IMR-90 (cell line): ENCODE data around the gene HCK. TPM values are rescaled to one million over a fixed set of nuclear protein-coding genes. Genes with fewer than 3 reads are reported as not detected.

ENCODE experiments used
- ATAC-seq: fragments of 200-7000 bp; cut with Tn5 transposase; 2 replicates; pipeline ENCODE4 v1.9.1; 2020; ENCODE audit warnings: low read depth, mild to moderate bottlenecking, moderate library complexity
- BruUV-seq: library from RNA; stranded (reverse); fragments of 400-500 nt; replicated peaks from 2 replicates; lab custom pipeline; 2021; lab: Mats Ljungman, UMichigan
- CTCF ChIA-PET: fragments of 300-600 bp; formaldehyde crosslinking; extraction: SDS; loops from one replicate; lab custom pipeline; 2021; ENCODE audit warnings: antibody characterized with exemption; lab: Yijun Ruan, JAX
- POLR2A ChIA-PET: fragments of 300-600 bp; sonication (Branson Sonifier 250); formaldehyde crosslinking; loops from one replicate; lab custom pipeline; 2022; ENCODE audit warnings: antibody characterized with exemption; ENCODE audit not compliant: unreplicated experiment; lab: Charles Lee
- DNase-seq: peaks from one replicate; pipeline ENCODE4 v3.0.0; 2013
- H2AFZ ChIP-seq: replicated peaks from 2 replicates; pipeline ENCODE3; 2013; ENCODE audit warnings: low read length, mild to moderate bottlenecking; ENCODE audit not compliant: poor library complexity
- H2AK5ac ChIP-seq: 2 replicates; pipeline ENCODE4 v1.6.1; 2013; ENCODE audit warnings: low read depth, low read length, inconsistent platforms
- H2AK9ac ChIP-seq: replicated peaks from 2 replicates; pipeline ENCODE3; 2013; ENCODE audit warnings: mild to moderate bottlenecking, low read depth, low read length, moderate library complexity; ENCODE audit not compliant: poor library complexity
- H2BK120ac ChIP-seq: 2 replicates; pipeline ENCODE4 v1.6.1; 2013; ENCODE audit warnings: low read depth, low read length, inconsistent platforms
- H2BK15ac ChIP-seq: 3 replicates; pipeline ENCODE4 v1.6.1; 2013; ENCODE audit warnings: low read depth, low read length, inconsistent platforms
- H2BK20ac ChIP-seq: 2 replicates; pipeline ENCODE4 v1.6.1; 2013; ENCODE audit warnings: low read depth, mild to moderate bottlenecking, inconsistent platforms, low read length, moderate library complexity
- H2BK5ac ChIP-seq: 2 replicates; pipeline ENCODE4 v1.6.1; 2013; ENCODE audit warnings: mild to moderate bottlenecking, low read depth, low read length, inconsistent platforms; ENCODE audit not compliant: poor library complexity, severe bottlenecking
- H3K14ac ChIP-seq: replicated peaks from 2 replicates; pipeline ENCODE4 v1.6.1; 2013; ENCODE audit warnings: low read depth, low read length, inconsistent platforms
- H3K18ac ChIP-seq: 2 replicates; pipeline ENCODE4 v1.6.1; 2013; ENCODE audit warnings: low read depth, low read length, control low read depth
- H3K23ac ChIP-seq: 2 replicates; pipeline ENCODE4 v1.6.1; 2013; ENCODE audit warnings: low read depth, low read length, inconsistent platforms
- H3K27ac ChIP-seq: 2 replicates; pipeline ENCODE4 v1.5.1; 2013; ENCODE audit warnings: mild to moderate bottlenecking, control low read depth, low read length; ENCODE audit not compliant: insufficient read depth
- H3K27me3 ChIP-seq: 2 replicates; pipeline ENCODE4 v1.6.1; 2013; ENCODE audit warnings: low read length; ENCODE audit not compliant: control insufficient read depth, insufficient read depth
- H3K36me3 ChIP-seq: 2 replicates; pipeline ENCODE4 v1.6.1; 2013; ENCODE audit warnings: low read length, mixed read lengths; ENCODE audit not compliant: control insufficient read depth, insufficient read depth
- H3K4ac ChIP-seq: 2 replicates; pipeline ENCODE4 v1.6.1; 2013; ENCODE audit warnings: low read depth, low read length, inconsistent platforms
- H3K4me1 ChIP-seq: 2 replicates; pipeline ENCODE4 v1.6.1; 2013; ENCODE audit warnings: low read length, mixed read lengths; ENCODE audit not compliant: control insufficient read depth, insufficient read depth
- H3K4me2 ChIP-seq: 2 replicates; pipeline ENCODE4 v1.6.1; 2013; ENCODE audit warnings: low read depth, mild to moderate bottlenecking, control low read depth, low read length, moderate library complexity
- H3K4me3 ChIP-seq: 2 replicates; pipeline ENCODE4 v1.5.1; 2013; ENCODE audit warnings: low read depth, mild to moderate bottlenecking, control low read depth, low read length, moderate library complexity; ENCODE audit not compliant: insufficient read depth
- H3K56ac ChIP-seq: 2 replicates; pipeline ENCODE4 v1.6.1; 2013; ENCODE audit warnings: low read length, inconsistent platforms; ENCODE audit not compliant: insufficient read depth; ENCODE audit errors: extremely low read depth
- H3K79me1 ChIP-seq, 2 experiments: 2 replicates each; pipeline ENCODE4 v1.6.1; 2013; ENCODE audit warnings: low read length in 2 of 2, inconsistent platforms in 1 of 2, low read depth in 1 of 2
- H3K9ac ChIP-seq: 2 replicates; pipeline ENCODE4 v1.6.1; 2013; ENCODE audit warnings: low read depth, low read length, control low read depth
- H3K9me1 ChIP-seq: 2 replicates; pipeline ENCODE4 v1.6.1; 2013; ENCODE audit warnings: low read length, inconsistent platforms; ENCODE audit not compliant: insufficient read depth
- H3K9me3 ChIP-seq: 2 replicates; pipeline ENCODE4 v1.6.1; 2013; ENCODE audit warnings: low read length; ENCODE audit not compliant: control insufficient read depth, insufficient read depth
- H4K20me1 ChIP-seq: 2 replicates; pipeline ENCODE4 v1.6.1; 2013; ENCODE audit warnings: low read length, inconsistent platforms; ENCODE audit not compliant: insufficient read depth
- H4K5ac ChIP-seq: 2 replicates; pipeline ENCODE4 v1.6.1; 2013; ENCODE audit warnings: mild to moderate bottlenecking, low read depth, low read length, control low read depth
- H4K8ac ChIP-seq, 2 experiments: 2 replicates each; pipeline ENCODE4 v1.6.1; 2013; ENCODE audit warnings: low read depth in 2 of 2, low read length in 2 of 2, control low read depth in 1 of 2, inconsistent platforms in 1 of 2
- H4K91ac ChIP-seq: 2 replicates; pipeline ENCODE4 v1.6.1; 2013; ENCODE audit warnings: low read depth, low read length, inconsistent platforms; ENCODE audit not compliant: insufficient read depth
- BHLHE40 ChIP-seq: fragments of 150-350 bp; IDR thresholded peaks from 2 replicates; pipeline ENCODE4 v1.6.1; 2016; ENCODE audit warnings: mild to moderate bottlenecking, low read depth, low read length
- CEBPB ChIP-seq: IDR thresholded peaks from 2 replicates; pipeline ENCODE4 v1.6.1; 2012; ENCODE audit warnings: low read depth, low read length, improper control_type of control experiment
- FOS ChIP-seq: fragments of 150-350 bp; IDR thresholded peaks from 2 replicates; pipeline ENCODE4 v1.6.1; 2016; ENCODE audit warnings: low read depth, low read length
- MAFK ChIP-seq: IDR thresholded peaks from 2 replicates; pipeline ENCODE4 v1.6.1; 2012; ENCODE audit warnings: low read depth, low read length, improper control_type of control experiment
- MAZ ChIP-seq: IDR thresholded peaks from 2 replicates; pipeline ENCODE4 v1.6.1; 2012; ENCODE audit warnings: low read depth, mild to moderate bottlenecking, low read length, improper control_type of control experiment, moderate library complexity, borderline replicate concordance
- MXI1 ChIP-seq: IDR thresholded peaks from 2 replicates; pipeline ENCODE4 v1.6.1; 2012; ENCODE audit warnings: low read depth, mild to moderate bottlenecking, low read length, moderate library complexity, borderline replicate concordance
- NFE2L2 ChIP-seq: fragments of 150-350 bp; IDR thresholded peaks from 2 replicates; pipeline ENCODE4 v1.6.1; 2016; ENCODE audit warnings: low read depth, mild to moderate bottlenecking, low read length
- RAD21 ChIP-seq: IDR thresholded peaks from 2 replicates; pipeline ENCODE4 v1.6.1; 2012; ENCODE audit warnings: low read length, improper control_type of control experiment
- RCOR1 ChIP-seq: IDR thresholded peaks from 2 replicates; pipeline ENCODE4 v1.6.1; 2012; ENCODE audit warnings: mild to moderate bottlenecking, low read length, improper control_type of control experiment; ENCODE audit not compliant: insufficient replicate concordance
- SMC3 ChIP-seq: fragments of 150-350 bp; IDR thresholded peaks from 2 replicates; pipeline ENCODE4 v1.6.1; 2016; ENCODE audit warnings: low read depth, mild to moderate bottlenecking, antibody characterized with exemption, low read length, moderate library complexity
- USF2 ChIP-seq: fragments of 150-350 bp; IDR thresholded peaks from 2 replicates; pipeline ENCODE4 v1.6.1; 2017; ENCODE audit warnings: mild to moderate bottlenecking, antibody characterized with exemption, low read length, low read depth
- WGBS, 2 experiments: methylation state at CpG; one replicate each; pipeline versions ENCODE4 v1.1.5 to v1.1.7; 2013; ENCODE audit warnings: missing lambda C conversion rate in 2 of 2; ENCODE audit not compliant: insufficient read length in 1 of 2; ENCODE audit errors: extremely low coverage in 2 of 2; 5-methylcytosine and 5-hydroxymethylcytosine counted together
- dilution Hi-C: fragments of 300-500 bp; cut with HindIII; formaldehyde crosslinking; loops from one replicate; pipeline ENCODE4 v1.14.3; 2018; ENCODE audit warnings: low sequenced_read_pairs; ENCODE audit not compliant: unreplicated experiment
- in situ Hi-C: fragments of 300-500 bp; cut with MboI; formaldehyde crosslinking; loops from 3 replicates; pipeline ENCODE4 v1.14.3; 2019; ENCODE audit warnings: low sequenced_read_pairs, inconsistent platforms, mixed read lengths
- intact Hi-C: fragments of 100-400 bp; cut with micrococcal nuclease; formaldehyde crosslinking; loops from 2 replicates; pipeline ENCODE4 v1.10.0; 2022
- polyA plus RNA-seq, 3 experiments: library from polyadenylated mRNA; depleted of rRNA; stranded (reverse); fragments of >200 nt; gene quantifications; 2 replicates each; pipeline ENCODE4 v1.2.3, GENCODE V29; 2012; ENCODE audit warnings: low replicate concordance in 1 of 3
- total RNA-seq: library from RNA; depleted of rRNA; stranded (reverse); fragments of >200 nt; gene quantifications from 2 replicates; pipeline ENCODE4 v1.2.3, GENCODE V29; 2012
- TF ChIP-seq, protein P1 (sequence below): conservative IDR thresholded peaks from 2 replicates; pipeline ENCODE4 v1.5.1; 2012; ENCODE audit warnings: mild to moderate bottlenecking, low read depth, low read length, improper control_type of control experiment

Gene HCK
- total and polyA plus RNA-seq, 2 of the 4 experiments (the other 2 are of a cell fraction) = not detected

DNA sequence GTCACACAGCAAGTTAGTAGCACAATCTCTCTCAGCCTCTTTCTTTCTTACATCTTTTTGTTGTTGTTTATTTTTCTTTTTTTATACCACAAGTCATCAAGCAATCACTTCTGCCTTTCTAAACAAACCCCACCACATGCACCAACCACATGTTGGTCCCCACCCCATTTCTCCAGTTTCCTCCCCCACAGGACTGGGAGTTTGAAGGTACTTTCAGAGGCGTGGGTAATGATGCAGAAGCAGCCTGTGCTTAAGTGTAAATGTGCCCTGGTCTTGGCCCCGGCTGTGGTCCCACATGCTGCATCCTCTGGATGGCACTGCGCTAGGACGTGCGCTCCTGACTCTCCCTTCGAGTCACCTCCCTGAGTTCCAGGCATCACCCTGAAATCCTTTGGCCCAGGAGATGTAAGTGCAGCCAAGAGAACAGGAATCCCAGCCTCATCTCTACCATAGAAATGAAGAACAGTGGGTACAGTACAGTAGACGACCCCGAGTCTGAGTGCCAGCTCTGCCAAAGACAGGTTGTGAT lies 5.7 kb downstream of the HCK start:
- Histone ChIP-seq H3K36me3 (no peaks in the 10 kb centered on the region), H3K4me3 (no peak overlapping the region), H2AFZ (no peak overlapping the region), H3K9ac (no peak overlapping the region), H3K9me3 (peaks cover 2% of the 10 kb centered on the region; the same call in 1 of the 2 replicates), H2BK120ac (no peak overlapping the region), H4K20me1 (no peaks in the 10 kb centered on the region), H2BK20ac (no peak overlapping the region), H4K8ac (no peak overlapping the region), H3K9me1 (no peaks in the 10 kb centered on the region), H3K56ac (no peak overlapping the region), H3K27me3 (peaks cover 58% of the 10 kb centered on the region), H3K14ac (no peak overlapping the region), H2BK5ac (no peak overlapping the region), H2AK9ac (no peak overlapping the region), H4K91ac (no peak overlapping the region), H3K79me1 (no peaks in the 10 kb centered on the region), H3K4me1 (no peaks in the 10 kb centered on the region), H3K23ac (no peak overlapping the region), H3K27ac (no peak overlapping the region), H2AK5ac (no peak overlapping the region), H3K18ac (no peak overlapping the region), H4K5ac (no peak overlapping the region), H3K4me2 (no peak overlapping the region), H2BK15ac (no peak overlapping the region), H3K4ac (no peak overlapping the region)
- dilution Hi-C loops = no loop called here
- WGBS, 2 experiments = no CpG with 5 or more reads among the region's 8 CpGs
- ChIA-PET CTCF (no interaction called here), POLR2A (no interaction called here)
- ATAC-seq = no peak
- in situ Hi-C loops = no loop called here
- intact Hi-C loops = no loop called here
- TF ChIP-seq MAFK = no peak
- TF ChIP-seq RCOR1 = no peak
- TF ChIP-seq USF2 = no peak
- no peak for TF ChIP-seq MAZ
- TF ChIP-seq BHLHE40 = no peak
- no peak for TF ChIP-seq CEBPB
- TF ChIP-seq RAD21 = no peak
- TF ChIP-seq, protein P1, sequence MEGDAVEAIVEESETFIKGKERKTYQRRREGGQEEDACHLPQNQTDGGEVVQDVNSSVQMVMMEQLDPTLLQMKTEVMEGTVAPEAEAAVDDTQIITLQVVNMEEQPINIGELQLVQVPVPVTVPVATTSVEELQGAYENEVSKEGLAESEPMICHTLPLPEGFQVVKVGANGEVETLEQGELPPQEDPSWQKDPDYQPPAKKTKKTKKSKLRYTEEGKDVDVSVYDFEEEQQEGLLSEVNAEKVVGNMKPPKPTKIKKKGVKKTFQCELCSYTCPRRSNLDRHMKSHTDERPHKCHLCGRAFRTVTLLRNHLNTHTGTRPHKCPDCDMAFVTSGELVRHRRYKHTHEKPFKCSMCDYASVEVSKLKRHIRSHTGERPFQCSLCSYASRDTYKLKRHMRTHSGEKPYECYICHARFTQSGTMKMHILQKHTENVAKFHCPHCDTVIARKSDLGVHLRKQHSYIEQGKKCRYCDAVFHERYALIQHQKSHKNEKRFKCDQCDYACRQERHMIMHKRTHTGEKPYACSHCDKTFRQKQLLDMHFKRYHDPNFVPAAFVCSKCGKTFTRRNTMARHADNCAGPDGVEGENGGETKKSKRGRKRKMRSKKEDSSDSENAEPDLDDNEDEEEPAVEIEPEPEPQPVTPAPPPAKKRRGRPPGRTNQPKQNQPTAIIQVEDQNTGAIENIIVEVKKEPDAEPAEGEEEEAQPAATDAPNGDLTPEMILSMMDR = no peak
- no peak for TF ChIP-seq NFE2L2
- TF ChIP-seq FOS = no peak
- TF ChIP-seq SMC3 = no peak
- no peak for TF ChIP-seq MXI1
- BruUV-seq = no TSS peak
- no peak for DNase-seq
